ENCODE measurements around the gene COQ9. TPM values are rescaled to one million over a fixed set of nuclear protein-coding genes. Genes with fewer than 3 reads are reported as not detected.
A peak's percentile ranks its signal among the peaks of the same experiment; 100 is the strongest.

COQ9 gene
- total RNA-seq, 6 donors from 2014 or later, result 33.1 to 47.1 (median 39.4) TPM

GRCh38 chr16:57469046-57469445 lies 21.8 kb downstream of the COQ9 start:
- TF ChIP-seq CTCF (IDR thresholded peaks at IDR 0.05) (no peak), POLR2AphosphoS5 (IDR thresholded peaks at IDR 0.05) (no peak), POLR2A (IDR thresholded peaks at IDR 0.05) (no peak)
- H3K9me3 ChIP-seq, result no peaks in the 10 kb centered on the region
- H3K27ac ChIP-seq, result peak overlapping the region in 1 of 4 donors; percentile 14
- no peak overlapping the region for H3K4me3 ChIP-seq
- ATAC-seq (ENCODE audit: low FRiP score in 2 of 2) (no peak), DNase-seq (no peak)
- H3K36me3 ChIP-seq, result peaks cover 31 to 99% (median 80%) of the 10 kb centered on the region in 4 donors
- H3K27me3 ChIP-seq, result no peaks in the 10 kb centered on the region
- WGBS, 2 donors, result 85 to 90% methylated on average over 11 of the region's 11 CpGs
- H3K4me1 ChIP-seq, result peaks cover 29 to 67% (median 40%) of the 10 kb centered on the region in 4 donors

- peaks cover 19 to 62% (median 37%) of the 10 kb centered on the region in 4 donors for H3K4me1 ChIP-seq
- H3K27me3 ChIP-seq, result no peaks in the 10 kb centered on the region
- no peak overlapping the region for H3K4me3 ChIP-seq
- no peak for TF ChIP-seq POLR2A (IDR thresholded peaks at IDR 0.05)
- TF ChIP-seq EP300 (IDR thresholded peaks at IDR 0.05), result peak in 1 of 4 donors; percentile 7
- peaks cover 31 to 99% (median 80%) of the 10 kb centered on the region in 4 donors for H3K36me3 ChIP-seq
- 72 to 83% methylated on average over 7 to 9 of the region's 9 CpGs for WGBS, 2 donors
- ATAC-seq (ENCODE audit: low FRiP score in 2 of 2) (peak in 1 of 2 donors; percentile 44), DNase-seq (no peak)
- H3K27ac ChIP-seq, result peak overlapping the region in 3 of 4 donors; percentile 14 to 59 (median 31)
- no peaks in the 10 kb centered on the region for H3K9me3 ChIP-seq
These were observed 22.7 kb downstream of the COQ9 start for GRCh38 chr16:57469917-57470470.

- H3K27ac ChIP-seq, result peak overlapping the region in 3 of 4 donors; percentile 14 to 59 (median 31)
- H3K4me1 ChIP-seq, result peaks cover 18 to 57% (median 35%) of the 10 kb centered on the region in 4 donors
- H3K9me3 ChIP-seq, result no peaks in the 10 kb centered on the region
- no peak for TF ChIP-seq POLR2A (IDR thresholded peaks at IDR 0.05)
- no peak for TF ChIP-seq CTCF (IDR thresholded peaks at IDR 0.05)
- peak; percentile 17 to 33 for TF ChIP-seq POLR2AphosphoS5 (IDR thresholded peaks at IDR 0.05)
- peak in 1 of 4 donors; percentile 62 for TF ChIP-seq EP300 (IDR thresholded peaks at IDR 0.05)
- ATAC-seq (ENCODE audit: low FRiP score in 2 of 2) (peak; percentile 61 to 74), DNase-seq (peak; percentile 43 to 89)
- no peaks in the 10 kb centered on the region for H3K27me3 ChIP-seq
- 16 to 20% methylated on average over 6 of the region's 6 CpGs for WGBS, 2 donors
- H3K36me3 ChIP-seq, result peaks cover 31 to 95% (median 75%) of the 10 kb centered on the region in 4 donors
- no peak overlapping the region for H3K4me3 ChIP-seq
These were observed 23.4 kb downstream of the COQ9 start for GRCh38 chr16:57470711-57471110.

GRCh38 chr16:57471209-57471608 lies 23.9 kb downstream of the COQ9 start:
- DNase-seq, result no peak
- H3K4me1 ChIP-seq, result peaks cover 23 to 57% (median 36%) of the 10 kb centered on the region in 4 donors
- ATAC-seq (ENCODE audit: low FRiP score in 2 of 2), result no peak
- H3K27me3 ChIP-seq, result no peaks in the 10 kb centered on the region
- H3K4me3 ChIP-seq, result no peak overlapping the region
- no peaks in the 10 kb centered on the region for H3K9me3 ChIP-seq
- TF ChIP-seq EP300 (IDR thresholded peaks at IDR 0.05) (no peak), POLR2AphosphoS5 (IDR thresholded peaks at IDR 0.05) (no peak), CTCF (IDR thresholded peaks at IDR 0.05) (no peak), POLR2A (IDR thresholded peaks at IDR 0.05) (no peak)
- peaks cover 31 to 90% (median 70%) of the 10 kb centered on the region in 4 donors for H3K36me3 ChIP-seq
- 100% methylated on average over 1 of the region's 1 CpG for WGBS, 2 donors
- H3K27ac ChIP-seq, result peak overlapping the region in 3 of 4 donors; percentile 14 to 59 (median 31)

GRCh38 chr16:57471852-57472664 lies 24.8 kb downstream of the COQ9 start:
- peak overlapping the region in 2 of 4 donors; percentile 14 to 31 for H3K27ac ChIP-seq
- ATAC-seq (ENCODE audit: low FRiP score in 2 of 2), result no peak
- no peak for TF ChIP-seq POLR2A (IDR thresholded peaks at IDR 0.05)
- no peak for TF ChIP-seq EP300 (IDR thresholded peaks at IDR 0.05)
- no peak for TF ChIP-seq CTCF (IDR thresholded peaks at IDR 0.05)
- no peak for TF ChIP-seq POLR2AphosphoS5 (IDR thresholded peaks at IDR 0.05)
- H3K4me3 ChIP-seq, result no peak overlapping the region
- H3K9me3 ChIP-seq, result no peaks in the 10 kb centered on the region
- H3K36me3 ChIP-seq, result peaks cover 25 to 82% (median 65%) of the 10 kb centered on the region in 4 donors
- H3K27me3 ChIP-seq, result no peaks in the 10 kb centered on the region
- no peak for DNase-seq
- peaks cover 30 to 61% (median 42%) of the 10 kb centered on the region in 4 donors for H3K4me1 ChIP-seq
- WGBS, 2 donors, result 64 to 74% methylated on average over 10 of the region's 10 CpGs
